Skin of body (tissue), 3 donors: ENCODE results near the gene CHEK1. TPM values are rescaled to one million over a fixed set of nuclear protein-coding genes. Genes with fewer than 3 reads are reported as not detected.
"Not testable (repeated sequence)": the region's sequence is repeated elsewhere in the genome, so short reads cannot be mapped to it uniquely, and the experiment has no call there.

Source experiments
- DNase-seq: peaks from one replicate; lab custom pipeline; 2025; lab: John Stamatoyannopoulos, UW
- small RNA-seq: library from RNA; depleted of rRNA; stranded (forward); fragments of <200 nt; gene quantifications from one replicate; pipeline ENCODE3, GENCODE V24; 2014; ENCODE audit warnings: low replicate concordance
- total RNA-seq: library from RNA; depleted of rRNA; stranded (reverse); fragments of >200 nt; gene quantifications from one replicate; pipeline ENCODE4 v1.2.3, GENCODE V29; 2014

Gene CHEK1
- total RNA-seq, 1 donor from 2014 or later: 16.6 TPM

GRCh38 chr11:125692887-125693286, 67.9 kb downstream of the CHEK1 start:
- DNase-seq: no peak

DNA sequence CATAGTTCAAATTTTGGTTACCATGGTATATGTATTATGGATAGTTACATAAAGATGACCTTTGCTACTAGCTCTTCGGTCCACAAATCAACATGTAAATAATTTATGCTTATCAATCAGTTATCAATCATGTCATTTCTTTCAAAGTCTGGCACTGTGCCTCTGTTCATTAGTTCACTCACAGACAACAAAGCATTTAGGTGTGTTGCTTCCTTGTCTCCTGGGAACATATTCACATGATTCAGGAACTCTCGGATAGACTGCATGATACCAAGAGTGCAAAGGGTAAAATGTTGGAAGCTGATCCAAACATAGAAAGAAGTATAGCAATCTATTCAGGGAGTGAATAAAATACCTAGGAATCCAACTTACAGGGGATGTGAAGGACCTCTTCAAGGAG, 70.0 kb downstream of the CHEK1 start:
- no peak for DNase-seq

DNA sequence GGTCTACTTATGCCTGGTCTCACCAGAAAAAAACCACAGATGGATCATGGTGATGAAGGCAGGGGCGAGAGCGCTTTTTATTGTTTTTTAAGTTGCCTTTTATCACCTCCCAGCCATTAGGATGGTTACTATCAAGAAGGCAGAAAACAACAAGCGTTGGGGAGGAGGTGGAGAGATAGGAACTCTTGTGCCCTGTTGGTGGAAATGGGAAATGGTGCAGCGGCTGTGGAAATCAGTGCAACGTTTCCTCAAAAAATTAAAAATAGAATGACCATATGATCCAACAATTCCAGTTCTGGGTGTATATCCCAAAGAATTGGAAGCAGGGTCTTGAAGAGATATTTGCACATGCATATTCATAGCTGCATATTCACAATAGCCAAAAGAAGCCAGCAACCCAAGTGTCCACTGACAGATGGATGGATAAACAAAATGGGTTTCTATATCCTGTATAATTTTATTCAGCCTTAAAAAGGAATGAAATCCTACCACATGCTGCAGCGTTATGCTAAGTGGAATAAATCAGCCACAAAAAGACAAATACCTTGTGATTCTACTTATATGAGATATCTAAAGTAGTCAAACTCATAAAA, 76.2 kb downstream of the CHEK1 start:
- DNase-seq: no peak

DNA sequence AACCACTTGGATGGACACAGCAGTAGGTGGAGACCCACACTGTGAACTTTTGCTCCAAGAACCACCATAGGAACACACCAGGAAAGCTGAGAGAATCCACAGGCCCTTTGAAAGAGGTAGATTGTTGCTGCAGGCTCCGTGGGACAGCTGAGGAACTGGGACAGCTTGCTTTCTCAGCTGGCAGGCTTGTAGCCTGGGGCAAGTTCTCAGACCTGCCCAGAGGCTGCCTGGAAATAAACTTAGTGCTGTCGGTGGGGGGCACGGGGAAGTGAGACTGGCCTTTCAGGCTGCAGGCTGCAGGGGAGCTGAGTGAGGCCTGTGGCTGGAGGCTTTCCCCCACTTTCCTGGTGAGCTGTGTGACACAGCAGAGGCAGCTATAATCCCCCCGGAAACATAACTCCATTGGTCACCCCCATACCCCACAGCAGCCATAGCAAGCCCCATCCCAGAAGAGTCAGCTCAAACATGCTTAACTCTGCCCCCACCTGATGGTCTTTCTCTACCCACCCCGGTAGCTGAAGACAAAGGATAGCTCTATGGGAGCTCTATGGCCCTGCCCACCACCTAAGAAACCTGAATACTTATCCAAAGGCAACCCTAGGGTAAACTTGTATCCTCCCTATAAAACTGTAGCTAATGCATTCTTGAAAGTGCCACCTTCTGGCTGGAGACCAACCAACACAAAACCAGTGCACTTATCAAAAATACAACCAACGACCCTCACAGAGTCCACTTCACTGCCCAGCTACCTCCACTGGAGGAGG, 77.1 kb downstream of the CHEK1 start:
- no peak for DNase-seq

DNA sequence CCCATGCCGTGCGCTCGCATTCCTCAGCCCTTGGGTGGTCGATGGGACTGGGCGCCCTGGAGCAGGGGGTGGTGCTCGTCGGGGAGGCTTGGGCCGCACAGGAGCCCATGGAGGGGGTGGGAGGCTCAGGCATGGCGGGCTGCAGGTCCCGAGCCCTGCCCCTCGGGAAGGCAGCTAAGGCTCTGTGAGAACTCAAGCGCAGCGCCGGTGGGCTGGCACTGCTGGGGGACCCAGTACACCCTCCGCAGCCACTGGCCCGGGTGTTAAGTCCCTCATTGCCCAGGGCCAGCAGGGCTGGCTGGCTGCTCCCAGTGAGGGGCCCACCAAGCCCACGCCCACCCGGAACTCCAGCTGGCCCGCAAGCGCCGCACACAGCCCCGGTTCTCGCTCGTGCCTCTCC, 79.7 kb downstream of the CHEK1 start:
- not testable (repeated sequence) for DNase-seq

DNA sequence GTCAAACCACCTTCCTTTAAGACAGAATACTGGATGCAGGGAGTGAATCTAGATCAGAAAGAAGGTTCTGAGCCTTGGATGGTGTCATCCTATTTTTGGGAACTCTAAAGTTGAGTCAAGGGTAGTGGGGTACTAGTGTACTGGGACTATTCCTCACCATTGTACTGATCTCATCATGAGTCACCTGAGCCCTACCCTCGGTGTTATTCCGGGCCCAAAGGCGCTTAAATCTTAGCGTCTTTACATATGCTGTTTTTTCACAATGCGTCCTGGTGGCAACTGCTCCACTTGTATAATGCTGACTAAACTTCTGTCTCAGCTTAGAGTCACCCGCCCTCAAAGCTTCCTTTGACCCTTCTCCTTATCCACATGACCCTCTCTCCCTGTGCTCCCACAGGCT, 95.8 kb downstream of the CHEK1 start:
- DNase-seq: no peak

- DNase-seq: no peak
These were observed 99.2 kb downstream of the CHEK1 start for GRCh38 chr11:125724125-125724524.

Small RNA genes within 50 kb of the gene (small RNA-seq; reads per million reads assigned to genes)
- 0.19 reads per million for gene RNU2-35P

Other genes with a start within 250 kb of the CHEK1 start
- 9.2 TPM for gene FEZ1, start 128.9 kb upstream of the CHEK1 start, total RNA-seq
- gene EI24, start 55.7 kb upstream of the CHEK1 start, total RNA-seq: 49.6 TPM
- gene STT3A, start 32.3 kb upstream of the CHEK1 start, total RNA-seq: 89.4 TPM
- gene ACRV1, start 55.7 kb downstream of the CHEK1 start, total RNA-seq: not detected
- not detected for gene PATE1, start 121.1 kb downstream of the CHEK1 start, total RNA-seq
- not detected for gene PATE2, start 153.7 kb downstream of the CHEK1 start, total RNA-seq
- gene PATE3, start 163.0 kb downstream of the CHEK1 start, total RNA-seq: not detected
- gene PATE4, start 208.2 kb downstream of the CHEK1 start, total RNA-seq: not detected